Measurements from ENCODE around the gene UBE2D3. TPM values are rescaled to one million over a fixed set of nuclear protein-coding genes. Genes with fewer than 3 reads are reported as not detected.

The UBE2D3 gene
- total RNA-seq, 6 experiments from 2014 or later: 325 to 396 (median 359) TPM

GRCh38 chr4:102860611-102861324 is 33.4 kb upstream of the UBE2D3 start:
- TF ChIP-seq, protein P1, sequence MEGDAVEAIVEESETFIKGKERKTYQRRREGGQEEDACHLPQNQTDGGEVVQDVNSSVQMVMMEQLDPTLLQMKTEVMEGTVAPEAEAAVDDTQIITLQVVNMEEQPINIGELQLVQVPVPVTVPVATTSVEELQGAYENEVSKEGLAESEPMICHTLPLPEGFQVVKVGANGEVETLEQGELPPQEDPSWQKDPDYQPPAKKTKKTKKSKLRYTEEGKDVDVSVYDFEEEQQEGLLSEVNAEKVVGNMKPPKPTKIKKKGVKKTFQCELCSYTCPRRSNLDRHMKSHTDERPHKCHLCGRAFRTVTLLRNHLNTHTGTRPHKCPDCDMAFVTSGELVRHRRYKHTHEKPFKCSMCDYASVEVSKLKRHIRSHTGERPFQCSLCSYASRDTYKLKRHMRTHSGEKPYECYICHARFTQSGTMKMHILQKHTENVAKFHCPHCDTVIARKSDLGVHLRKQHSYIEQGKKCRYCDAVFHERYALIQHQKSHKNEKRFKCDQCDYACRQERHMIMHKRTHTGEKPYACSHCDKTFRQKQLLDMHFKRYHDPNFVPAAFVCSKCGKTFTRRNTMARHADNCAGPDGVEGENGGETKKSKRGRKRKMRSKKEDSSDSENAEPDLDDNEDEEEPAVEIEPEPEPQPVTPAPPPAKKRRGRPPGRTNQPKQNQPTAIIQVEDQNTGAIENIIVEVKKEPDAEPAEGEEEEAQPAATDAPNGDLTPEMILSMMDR (IDR thresholded peaks at IDR 0.05): no peak
- Mint-ChIP-seq H3K9me3 (peaks cover 21% of the 10 kb centered on the region), H3K27me3 (ENCODE audit: insufficient read depth) (no peaks in the 10 kb centered on the region), H3K4me3 (no peak overlapping the region), H3K36me3 (ENCODE audit: low read depth) (peaks cover 25% of the 10 kb centered on the region), H3K4me1 (ENCODE audit: low read depth) (no peaks in the 10 kb centered on the region), H3K27ac (no peak overlapping the region)
- DNase-seq: no peak

- H3K4me3 Mint-ChIP-seq: no peak overlapping the region
- H3K27ac Mint-ChIP-seq: no peak overlapping the region
- no peak for DNase-seq
- peaks cover 25% of the 10 kb centered on the region for H3K36me3 Mint-ChIP-seq (ENCODE audit: low read depth)
- no peaks in the 10 kb centered on the region for H3K27me3 Mint-ChIP-seq (ENCODE audit: insufficient read depth)
- no peaks in the 10 kb centered on the region for H3K4me1 Mint-ChIP-seq (ENCODE audit: low read depth)
- H3K9me3 Mint-ChIP-seq: peaks cover 21% of the 10 kb centered on the region
- TF ChIP-seq, protein P1 (IDR thresholded peaks at IDR 0.05): no peak
Measured at GRCh38 chr4:102858828-102859464, 31.6 kb upstream of the UBE2D3 start.

- no peaks in the 10 kb centered on the region for H3K9me3 Mint-ChIP-seq
- no peak overlapping the region for H3K27ac Mint-ChIP-seq
Measured at GRCh38 chr4:102850370-102850769, 23.0 kb upstream of the UBE2D3 start.

GRCh38 chr4:102849579-102850104 is 22.3 kb upstream of the UBE2D3 start:
- DNase-seq: no peak
- no peaks in the 10 kb centered on the region for H3K4me1 Mint-ChIP-seq (ENCODE audit: low read depth)
- no peaks in the 10 kb centered on the region for H3K36me3 Mint-ChIP-seq (ENCODE audit: low read depth)
- no peak overlapping the region for H3K27ac Mint-ChIP-seq
- H3K9me3 Mint-ChIP-seq: no peaks in the 10 kb centered on the region
- H3K4me3 Mint-ChIP-seq: no peak overlapping the region
- TF ChIP-seq, protein P1 (IDR thresholded peaks at IDR 0.05): no peak
- no peaks in the 10 kb centered on the region for H3K27me3 Mint-ChIP-seq (ENCODE audit: insufficient read depth)

More at GRCh38 chr4:102850370-102850769, 23.0 kb upstream of the UBE2D3 start:
- no peak overlapping the region for H3K4me3 Mint-ChIP-seq
- no peaks in the 10 kb centered on the region for H3K36me3 Mint-ChIP-seq (ENCODE audit: low read depth)
- H3K27me3 Mint-ChIP-seq (ENCODE audit: insufficient read depth): no peaks in the 10 kb centered on the region
- no peak for DNase-seq
- no peaks in the 10 kb centered on the region for H3K4me1 Mint-ChIP-seq (ENCODE audit: low read depth)
- TF ChIP-seq, protein P1 (IDR thresholded peaks at IDR 0.05): no peak

GRCh38 chr4:102847687-102848086 is 20.3 kb upstream of the UBE2D3 start:
- Mint-ChIP-seq H3K4me1 (ENCODE audit: low read depth) (peaks cover 15% of the 10 kb centered on the region), H3K36me3 (ENCODE audit: low read depth) (no peaks in the 10 kb centered on the region), H3K27me3 (ENCODE audit: insufficient read depth) (no peaks in the 10 kb centered on the region), H3K4me3 (no peak overlapping the region), H3K27ac (no peak overlapping the region), H3K9me3 (no peaks in the 10 kb centered on the region)
- TF ChIP-seq, protein P1 (IDR thresholded peaks at IDR 0.05): no peak
- DNase-seq: no peak
